NOMO-1 treated with dmso at 0.1 percent for 144 hours (cell line): Measurements from ENCODE around the gene CLDN15.

Source experiments
- DNase-seq: peaks from one replicate; lab custom pipeline; 2025; ENCODE audit not compliant: unreplicated experiment; lab: John Stamatoyannopoulos, UW

The CLDN15 gene

DNA sequence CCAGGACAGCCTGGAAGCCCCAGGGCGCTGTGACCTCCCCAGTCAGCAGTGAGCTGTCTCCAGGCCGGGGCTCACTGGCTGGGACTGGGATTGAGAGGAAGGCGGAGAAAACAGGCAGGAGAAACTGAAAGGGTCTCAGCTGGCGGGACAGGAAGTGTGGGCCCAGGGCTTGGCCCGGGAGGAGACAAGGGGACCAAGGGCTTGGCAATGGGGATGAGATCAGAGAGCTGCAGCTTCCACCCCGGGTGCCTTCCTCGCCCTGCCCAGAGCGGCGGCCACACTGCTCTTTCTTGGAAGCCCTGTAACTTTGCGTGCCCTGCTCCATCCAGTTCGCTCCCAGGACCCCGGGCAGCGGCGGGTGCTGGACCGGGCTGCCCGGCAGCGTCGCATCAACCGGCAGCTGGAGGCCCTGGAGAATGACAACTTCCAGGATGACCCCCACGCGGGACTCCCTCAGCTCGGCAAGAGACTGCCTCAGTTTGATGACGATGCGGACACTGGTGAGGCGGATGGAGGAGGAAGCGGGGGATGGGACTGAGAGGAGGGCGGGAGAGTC is 15.2 kb downstream of the CLDN15 start:
- no peak for DNase-seq

DNA sequence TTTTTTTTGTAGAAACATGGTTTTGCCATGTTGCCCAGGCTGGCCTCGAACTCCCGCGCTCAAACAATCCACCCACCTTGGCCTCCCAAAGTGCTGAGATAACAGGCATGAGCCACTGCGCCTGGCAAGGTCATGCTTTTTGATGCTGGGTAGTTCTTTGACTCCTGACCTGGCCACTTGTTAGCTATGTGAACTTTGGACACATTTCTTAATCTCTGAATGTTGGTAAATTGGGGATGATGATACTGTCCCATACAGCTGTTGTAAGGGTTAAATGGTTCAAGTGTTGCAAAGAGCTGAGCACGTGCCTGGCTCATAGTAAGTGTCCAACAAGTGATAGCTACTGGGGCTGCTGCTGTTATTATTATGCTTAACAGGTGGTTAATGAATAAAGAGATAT is 17.3 kb downstream of the CLDN15 start:
- no peak for DNase-seq

DNA sequence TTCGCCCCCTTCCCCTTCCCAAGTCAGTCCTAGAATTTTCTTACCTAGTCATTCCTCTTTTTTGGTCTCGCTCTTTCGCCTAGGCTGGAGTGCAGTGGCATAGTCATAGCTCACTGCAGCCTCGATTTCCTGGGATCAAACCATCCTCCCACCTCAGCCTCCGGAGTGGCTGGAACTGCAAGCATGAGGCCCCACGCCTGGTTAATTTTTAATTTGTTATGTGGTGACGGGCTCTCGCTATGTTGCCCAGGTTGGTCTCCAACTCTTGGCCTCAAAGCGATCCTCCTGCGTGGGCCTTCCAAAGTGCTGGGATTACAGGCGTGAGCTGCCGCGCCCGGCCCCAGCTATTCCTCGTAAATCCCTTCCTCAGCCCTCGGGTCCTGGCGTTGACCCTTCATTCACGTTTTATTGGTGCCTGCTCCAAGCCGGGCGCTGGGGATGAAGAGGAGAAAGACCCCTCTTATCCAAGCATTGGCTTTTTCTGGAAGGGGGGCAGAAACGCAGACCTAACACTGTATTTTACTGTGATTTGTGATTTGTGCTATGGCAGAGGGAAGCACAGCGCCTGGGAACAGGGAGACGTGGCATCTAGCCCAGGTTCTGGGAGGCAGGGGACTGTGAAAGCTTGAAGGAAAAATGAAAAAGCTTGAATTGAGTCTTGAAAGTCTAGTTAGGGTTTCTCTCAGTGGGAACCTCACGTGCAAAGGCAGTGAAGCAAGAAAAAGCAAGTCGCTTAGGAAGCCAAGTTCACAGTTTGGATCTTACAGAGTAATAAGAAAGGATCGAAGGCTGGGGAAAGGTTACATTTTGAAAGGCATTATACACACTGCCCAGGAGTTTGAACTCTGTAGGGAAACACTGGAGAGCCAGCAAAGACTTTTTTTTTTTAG is 19.1 kb downstream of the CLDN15 start:
- DNase-seq, result no peak

DNA sequence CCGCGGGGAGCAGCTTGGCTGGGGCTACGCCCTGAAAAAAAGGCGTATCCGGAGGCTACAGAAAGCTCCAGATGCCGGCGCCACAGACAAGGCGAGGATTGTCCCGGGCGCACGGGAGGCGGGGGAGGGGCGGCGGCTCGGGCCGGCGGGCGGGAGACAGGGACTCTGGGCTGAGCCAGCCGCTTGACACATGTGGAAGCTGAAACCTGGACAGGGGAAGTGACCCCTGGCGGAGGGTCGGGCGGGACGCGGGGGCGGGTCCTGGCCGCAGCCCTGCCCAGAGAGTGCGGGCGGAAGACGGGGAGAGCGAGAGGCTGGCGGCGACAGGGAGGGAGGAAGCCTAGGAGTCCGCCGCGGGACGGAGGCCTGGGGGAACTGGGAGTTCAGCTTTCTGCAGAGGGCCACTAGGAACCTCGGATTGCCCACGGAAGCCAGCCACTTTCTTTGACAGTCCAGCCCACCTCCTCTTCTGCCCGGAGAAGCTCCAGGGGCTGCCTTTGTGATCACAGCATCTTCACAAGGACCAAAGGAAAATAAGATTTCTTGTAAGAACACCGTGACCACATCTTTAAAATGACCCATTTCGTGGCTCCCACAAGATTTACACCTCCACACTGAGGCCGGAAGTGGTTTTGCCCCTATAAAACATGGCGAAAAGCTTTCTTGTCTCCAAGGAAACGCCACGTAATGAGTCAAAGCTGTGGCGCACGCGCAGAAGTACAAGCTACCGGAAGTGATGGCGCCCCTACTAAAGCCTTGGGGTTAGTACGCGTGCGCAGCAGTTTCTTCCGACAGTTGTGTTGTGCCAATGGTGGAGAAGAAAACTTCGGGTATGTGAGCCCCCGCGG is 20.0 kb downstream of the CLDN15 start, which contains the start of the genes PLOD3 and ZNHIT1:
PLOD3 (minus strand) TSS at position 194 of the 848 bp plus-strand sequence. CDS start 307 bp downstream, outside the sequence.
ZNHIT1 (plus strand) TSS at position 778 of the 848 bp plus-strand sequence; CDS start at position 809, 31 bp downstream.
- DNase-seq, result peak; percentile 96

DNA sequence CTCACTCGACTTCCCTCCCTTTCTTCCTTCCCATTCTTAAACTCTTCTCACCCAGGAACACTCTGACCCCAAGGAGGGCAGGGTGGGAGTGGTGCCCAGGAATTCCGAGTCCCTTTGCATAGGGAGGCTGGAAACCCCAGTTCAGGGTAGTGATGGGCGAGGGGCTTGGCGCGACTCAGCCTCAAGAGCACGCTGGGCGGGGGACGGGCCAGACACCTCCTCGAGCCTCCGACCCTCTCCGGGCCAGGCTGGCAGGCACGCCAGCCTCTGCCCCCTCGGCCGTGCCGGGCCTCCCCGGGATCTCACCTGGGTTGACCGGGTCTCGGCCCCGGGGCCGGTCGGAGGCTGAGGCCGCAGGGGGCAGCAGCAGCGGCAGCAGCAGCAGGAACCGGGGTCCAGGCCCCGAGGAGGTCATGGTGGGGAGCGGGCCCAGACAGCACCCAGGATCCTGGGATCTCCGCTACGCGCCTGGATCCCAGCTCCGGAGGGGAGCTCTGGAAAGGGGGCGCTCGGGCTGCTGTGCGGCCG is 20.7 kb downstream of the CLDN15 start:
- no peak for DNase-seq

DNA sequence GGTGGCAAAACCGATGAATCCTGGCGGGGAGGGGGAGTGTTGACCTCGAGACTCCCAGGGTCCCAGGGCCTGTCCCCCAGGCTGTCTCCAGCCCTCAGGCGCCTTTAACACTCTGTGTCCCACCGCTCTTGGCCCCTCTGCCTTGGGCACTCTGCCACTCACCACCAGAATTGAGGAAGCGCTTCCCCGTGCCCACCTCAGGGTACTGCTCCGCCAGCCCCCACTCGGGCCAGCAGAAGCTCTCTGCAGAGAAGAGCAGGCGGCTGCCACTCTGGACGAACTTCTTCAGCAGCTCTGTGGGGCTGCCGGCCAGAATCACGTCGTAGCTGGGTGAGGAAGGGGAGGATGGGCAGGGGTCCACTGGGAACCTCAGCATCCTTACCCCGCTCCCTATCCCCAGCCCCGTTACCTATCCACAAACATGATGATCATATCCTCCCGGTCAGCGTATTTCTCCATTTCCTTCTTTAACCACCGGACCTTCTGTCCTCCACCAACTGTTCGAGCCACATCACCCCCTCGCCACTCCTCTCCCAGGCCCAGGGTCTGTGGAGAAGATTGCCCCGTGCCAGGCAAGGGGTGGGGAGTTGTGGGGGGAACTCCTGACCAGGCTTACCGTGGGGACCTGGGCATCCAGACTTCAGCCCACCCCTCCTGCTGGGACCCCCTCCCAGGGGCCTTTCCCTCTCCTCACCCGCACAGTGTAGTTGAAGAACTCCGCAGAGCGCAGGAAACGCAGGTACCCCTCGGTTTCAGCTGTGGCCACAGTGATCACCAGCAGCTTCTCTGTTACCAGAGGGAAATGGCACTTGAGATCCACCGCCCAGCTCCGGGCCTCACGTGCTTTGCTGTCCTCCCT is 21.4 kb downstream of the CLDN15 start:
- DNase-seq, result peak; percentile 31

DNA sequence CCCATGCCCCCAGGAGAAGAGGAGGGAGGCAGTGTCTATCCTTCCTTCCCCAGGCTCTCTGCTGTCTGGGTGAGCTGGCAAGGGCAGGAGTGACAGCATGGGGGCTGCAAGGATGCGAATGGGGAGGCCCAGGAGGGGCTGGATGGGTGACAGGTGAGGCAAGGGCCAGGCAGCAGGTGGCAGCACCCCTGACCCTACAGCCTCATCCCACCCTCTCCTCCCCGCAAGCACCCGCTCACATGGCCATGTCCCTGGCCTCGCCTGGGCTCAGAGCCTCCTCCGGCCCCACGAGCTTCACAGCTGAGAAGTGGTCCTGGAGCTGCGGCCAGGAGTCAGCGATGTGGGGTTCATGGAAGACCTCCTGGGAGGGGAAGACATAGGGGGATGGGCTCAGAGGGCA is 25.6 kb downstream of the CLDN15 start:
- DNase-seq, result no peak

DNA sequence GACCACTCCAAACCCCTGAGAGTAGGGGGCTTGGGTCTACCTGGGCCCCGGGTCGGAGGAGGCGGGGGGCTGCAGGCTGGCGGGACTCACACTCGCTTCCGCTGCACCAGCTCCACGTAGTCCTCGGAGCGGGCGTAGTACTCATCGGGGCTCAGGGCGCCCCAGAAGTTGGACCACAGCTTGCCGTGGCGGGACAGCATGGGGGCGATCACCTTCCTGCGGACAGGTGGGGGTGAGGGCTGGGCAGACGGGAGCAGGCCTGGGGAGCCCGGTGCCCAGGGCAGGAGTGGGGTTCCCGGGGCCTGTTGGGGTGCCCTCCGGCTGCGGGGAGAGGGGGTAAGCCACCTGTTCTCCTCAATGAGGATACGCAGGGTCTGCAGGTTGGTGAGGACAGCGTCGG is 26.1 kb downstream of the CLDN15 start:
- no peak for DNase-seq

DNA sequence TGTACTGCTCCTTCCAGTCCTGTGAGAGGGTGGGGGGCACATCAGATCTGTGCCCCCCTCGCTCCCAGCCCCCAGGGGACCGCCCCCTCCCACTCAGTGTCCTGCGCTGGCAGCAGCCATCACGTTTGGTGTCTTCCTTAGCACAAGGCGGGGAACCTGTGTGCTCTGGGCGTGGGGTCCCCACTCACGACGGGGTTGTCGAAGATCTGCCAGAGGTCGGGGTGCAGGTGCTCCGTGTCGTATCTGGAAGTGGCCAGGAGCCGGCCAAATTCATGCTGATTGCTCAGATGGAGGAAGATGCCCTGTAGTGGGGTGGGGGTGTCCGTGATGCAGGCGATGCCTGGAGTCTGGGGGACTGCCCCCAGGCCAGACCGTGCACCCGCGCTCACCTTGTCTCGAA is 27.5 kb downstream of the CLDN15 start:
- DNase-seq, result no peak

DNA sequence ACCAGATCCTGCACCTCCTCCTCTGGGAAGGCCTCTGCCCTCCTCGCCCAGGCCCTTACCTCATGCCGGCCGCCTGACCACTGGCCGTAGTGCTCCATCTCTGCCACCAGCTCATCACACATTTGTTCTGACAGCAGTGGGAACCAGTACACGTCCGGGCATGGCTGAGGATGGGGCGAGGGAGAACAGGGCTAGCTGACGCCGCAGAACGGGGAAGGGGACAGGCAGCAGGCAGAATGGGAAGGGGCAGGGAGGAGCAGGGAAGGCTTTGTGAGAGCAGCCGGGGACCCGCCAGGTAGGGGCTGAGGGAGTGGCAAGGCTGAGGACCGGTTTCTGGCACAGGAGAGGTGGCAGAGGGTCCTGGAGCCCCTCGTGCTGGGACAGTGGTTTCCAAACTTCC is 28.8 kb downstream of the CLDN15 start:
- no peak for DNase-seq

DNA sequence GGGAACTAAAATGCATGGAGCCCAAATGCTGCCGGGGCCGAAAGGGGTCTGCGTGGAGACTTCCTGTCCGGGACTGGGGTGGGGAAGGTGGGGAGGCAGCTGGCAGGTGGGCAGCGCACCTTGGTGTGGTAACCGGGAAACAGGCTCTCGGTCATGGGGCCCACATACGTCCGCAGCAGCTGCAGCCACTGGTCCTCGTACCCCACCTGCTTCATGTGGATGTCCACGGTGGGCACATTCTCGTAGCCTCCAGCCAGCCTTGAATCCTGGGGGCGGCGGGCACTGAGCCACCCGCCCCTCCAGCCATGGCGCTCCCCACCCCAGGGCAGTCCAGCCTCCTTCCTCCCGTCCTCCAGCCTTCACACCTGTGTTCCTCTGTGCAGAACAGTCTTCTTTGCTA is 30.1 kb downstream of the CLDN15 start:
- DNase-seq, result no peak

DNA sequence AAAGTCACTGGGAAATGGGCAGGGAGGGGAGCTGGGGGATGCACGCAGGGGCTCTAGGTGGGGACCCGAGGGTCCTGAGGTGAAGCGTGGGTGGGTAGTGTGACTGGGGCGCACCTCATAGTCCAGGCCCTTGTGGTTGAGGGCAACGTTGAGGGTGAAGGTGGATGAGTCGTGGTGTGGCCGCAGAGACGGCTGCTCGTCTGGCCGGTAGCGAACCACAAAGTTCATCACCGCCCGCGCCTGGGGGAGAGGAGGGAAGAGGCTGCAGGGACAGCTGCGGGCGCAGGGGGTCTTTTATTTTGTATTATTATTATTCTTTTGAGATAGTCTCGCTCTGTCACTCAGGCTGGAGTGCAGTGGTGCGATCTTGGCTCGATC is 30.9 kb downstream of the CLDN15 start:
- DNase-seq, result no peak

DNA sequence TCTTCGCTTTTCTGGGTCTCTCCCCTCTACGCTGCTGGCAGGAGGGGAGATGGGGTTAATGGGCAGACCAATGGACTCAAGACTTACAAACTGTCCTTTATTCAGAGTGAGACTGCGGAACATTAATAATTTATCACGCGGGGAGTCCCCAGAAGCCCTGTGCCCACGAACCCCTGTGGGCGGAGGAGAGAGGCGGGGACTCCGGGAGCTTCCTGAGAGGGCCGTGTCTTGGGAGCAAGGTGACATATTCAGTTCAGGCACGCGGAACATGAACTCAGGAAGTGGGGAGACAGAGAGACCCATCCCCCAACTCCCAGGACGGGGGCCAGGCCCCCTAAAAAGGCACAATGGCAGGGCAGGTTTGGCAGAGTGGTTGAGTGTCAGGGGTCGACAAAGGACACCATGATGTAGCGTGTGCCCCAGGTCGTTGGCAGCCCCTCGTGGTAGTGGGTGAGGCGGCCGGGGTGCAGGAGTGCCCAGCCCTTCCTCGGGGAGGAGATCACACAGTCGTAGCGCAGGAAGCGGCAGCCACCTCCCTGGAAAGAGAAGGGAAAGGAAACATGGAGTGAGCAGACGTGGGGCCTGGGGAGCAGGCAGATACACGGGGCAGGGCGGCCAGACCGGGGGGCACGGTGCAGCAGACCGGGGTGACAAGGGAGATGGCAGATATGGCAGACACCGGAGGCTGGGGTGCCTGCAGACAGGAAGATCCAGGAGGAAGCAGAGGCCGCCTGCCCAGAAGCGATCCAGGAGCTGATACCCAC is 31.5 kb downstream of the CLDN15 start:
- DNase-seq, result no peak

DNA sequence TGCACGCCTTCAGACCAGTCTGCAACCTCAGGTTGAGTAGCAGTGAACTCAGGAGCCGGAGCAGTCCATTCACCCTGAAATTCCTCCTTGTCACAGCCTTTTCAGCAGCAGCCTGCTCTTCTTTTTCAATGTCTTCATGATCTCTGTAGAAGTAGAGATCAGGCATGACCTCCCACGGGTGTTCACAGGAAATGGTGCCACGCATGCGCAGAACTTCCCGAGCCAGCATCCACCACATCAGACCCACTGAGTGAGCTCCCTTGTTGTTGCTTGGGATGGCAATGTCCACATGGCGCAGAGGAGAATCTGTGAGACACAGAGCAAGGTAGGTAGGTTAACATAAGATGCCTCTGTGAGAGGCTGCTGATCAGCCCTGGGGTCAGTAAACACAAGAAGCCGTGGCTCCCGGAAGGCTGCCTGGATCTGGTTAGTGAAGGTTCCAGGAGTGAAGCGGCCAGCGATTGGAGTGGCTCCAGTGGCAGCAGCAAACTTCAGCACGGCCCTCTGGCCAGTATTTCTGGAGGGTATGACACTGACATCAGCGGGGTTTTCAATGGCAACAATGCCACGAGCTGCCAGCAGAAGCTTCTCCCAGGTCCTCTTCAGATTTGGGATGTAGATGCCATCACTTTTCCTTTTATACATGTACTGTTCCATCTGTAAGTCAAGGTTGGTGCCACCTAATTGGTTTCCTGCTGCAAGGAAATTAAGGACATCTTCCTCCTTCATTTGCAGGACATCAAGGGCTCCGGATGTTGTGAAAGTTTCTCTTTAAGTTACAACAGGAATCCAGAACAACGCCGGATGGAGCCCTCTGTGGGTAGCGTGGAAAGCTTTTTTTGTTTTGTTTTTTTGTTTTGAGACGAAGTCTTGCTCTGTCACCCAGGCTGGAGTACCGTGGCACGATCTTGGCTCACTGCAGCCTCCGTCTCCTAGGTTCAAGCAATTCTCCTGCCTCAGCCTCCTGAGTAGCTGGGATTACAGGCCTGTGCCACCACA is 33.6 kb downstream of the CLDN15 start:
- peak; percentile 59 for DNase-seq

DNA sequence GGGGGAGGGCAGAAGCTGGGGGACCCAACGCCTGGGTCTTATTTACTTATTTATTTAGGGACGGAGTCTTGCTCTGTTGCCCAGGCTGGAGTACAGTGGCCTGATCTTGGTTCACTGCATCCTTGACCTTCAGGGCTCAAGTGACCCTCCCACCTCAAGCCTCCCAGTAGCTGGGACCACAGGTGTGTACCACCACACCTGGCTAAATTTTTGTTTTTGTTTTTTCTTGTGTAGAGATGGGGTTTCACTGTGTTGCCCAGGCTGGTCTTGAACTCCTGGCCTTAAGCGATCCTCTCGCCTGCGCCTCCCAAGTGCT is 35.0 kb downstream of the CLDN15 start:
- DNase-seq, result no peak

DNA sequence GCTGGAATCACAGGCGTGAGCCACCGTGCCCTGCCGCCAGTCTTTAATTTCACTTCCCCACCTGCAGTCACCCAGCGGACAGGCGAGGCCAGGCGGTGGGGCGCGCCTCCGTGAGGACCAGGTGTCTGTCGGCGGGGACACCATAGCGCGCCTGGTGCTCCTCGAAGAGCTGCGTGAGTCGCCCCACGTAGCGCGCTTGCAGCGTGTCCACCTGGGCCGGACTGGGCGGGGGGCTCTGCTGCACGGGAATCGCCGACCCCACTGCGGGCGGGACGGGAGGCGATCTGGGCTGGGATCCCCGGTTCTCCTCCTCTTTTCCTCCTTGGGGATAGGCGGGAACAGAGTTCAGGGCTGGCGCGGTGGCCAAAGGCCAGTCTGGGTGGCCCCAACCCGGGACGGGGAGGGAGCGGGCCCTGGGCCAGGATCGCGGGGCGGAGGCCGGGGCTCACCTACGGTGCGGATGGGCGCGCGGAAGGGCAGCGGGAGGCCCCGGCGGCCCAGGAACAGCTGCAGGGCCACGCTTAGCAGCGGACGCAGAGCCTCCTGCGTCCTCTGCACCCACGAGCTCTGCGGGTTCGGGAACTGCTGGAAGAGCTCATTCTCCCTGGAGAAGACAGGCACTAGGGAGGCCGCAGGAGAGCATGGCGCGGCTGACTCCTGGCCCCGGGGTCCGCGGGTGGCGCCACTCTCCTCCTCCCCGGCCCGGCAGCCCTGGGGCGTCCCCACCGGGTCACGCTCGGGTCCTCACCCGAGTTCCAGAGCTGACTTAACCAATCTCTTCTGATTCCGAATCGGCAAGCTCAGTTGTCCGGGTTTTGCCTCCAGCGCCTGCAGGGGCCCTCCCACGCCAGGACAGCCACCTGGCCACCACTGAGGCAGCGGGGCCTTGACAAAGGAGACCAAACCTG is 35.7 kb downstream of the CLDN15 start:
- DNase-seq, result no peak

DNA sequence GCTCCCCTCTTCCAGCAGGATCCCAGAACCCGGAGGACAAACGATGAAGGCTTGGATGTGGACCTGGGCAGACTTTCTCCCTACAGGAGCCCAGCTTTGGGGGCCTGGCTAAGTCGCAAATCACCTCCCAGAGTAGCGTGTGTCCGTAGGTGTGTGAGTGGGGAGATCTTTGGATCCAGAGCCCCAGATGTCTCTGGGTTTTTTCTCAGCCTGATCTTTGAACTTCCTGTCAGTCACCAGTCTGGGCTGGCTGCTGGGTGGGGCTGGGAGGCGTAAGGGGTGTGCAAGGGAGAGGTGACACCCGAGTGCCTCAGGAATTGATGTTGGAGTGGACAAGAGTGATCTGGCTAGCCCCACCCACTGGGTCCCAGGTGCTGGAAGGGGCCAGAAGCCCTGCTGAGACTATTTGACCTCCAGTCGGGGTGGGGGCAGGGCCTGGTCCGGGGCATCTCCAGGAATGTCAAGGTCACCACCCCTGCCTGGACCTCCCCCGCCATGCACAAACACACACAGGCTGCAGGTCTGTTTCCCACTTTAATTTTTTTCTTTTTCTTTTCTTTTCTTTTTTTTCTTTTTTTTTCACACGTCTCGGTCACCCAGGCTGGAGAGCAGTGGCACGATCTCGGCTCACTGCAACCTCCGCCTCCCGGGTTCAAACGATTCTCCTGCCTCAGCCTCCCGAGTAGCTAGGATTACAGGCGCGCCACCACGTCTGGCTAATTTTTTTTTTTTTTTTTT is 36.6 kb downstream of the CLDN15 start, which contains the start of gene MOGAT3:
MOGAT3 (minus strand) TSS at position 175 of the 738 bp plus-strand sequence. CDS start 182 bp downstream, outside the sequence.
- no peak for DNase-seq
